Jurkat, Clone E6-1 (cell line): ENCODE results near the gene LCOR.
"Not testable (repeated sequence)": the region's sequence is repeated elsewhere in the genome, so short reads cannot be mapped to it uniquely, and the experiment has no call there.

ENCODE experiments used
- DNase-seq: peaks from one replicate; pipeline ENCODE4 v3.0.0-alpha.2; 2011; ENCODE audit warnings: low read depth, low spot score
- H3K4me3 ChIP-seq: 2 replicates; pipeline ENCODE4 v1.5.1; 2011; ENCODE audit warnings: mild to moderate bottlenecking, low read length, control low read depth, moderate library complexity

Gene LCOR

GRCh38 chr10:96919785-96920430 lies 87.8 kb downstream of the LCOR start:
- H3K4me3 ChIP-seq, result no peak overlapping the region
- no peak for DNase-seq

DNA sequence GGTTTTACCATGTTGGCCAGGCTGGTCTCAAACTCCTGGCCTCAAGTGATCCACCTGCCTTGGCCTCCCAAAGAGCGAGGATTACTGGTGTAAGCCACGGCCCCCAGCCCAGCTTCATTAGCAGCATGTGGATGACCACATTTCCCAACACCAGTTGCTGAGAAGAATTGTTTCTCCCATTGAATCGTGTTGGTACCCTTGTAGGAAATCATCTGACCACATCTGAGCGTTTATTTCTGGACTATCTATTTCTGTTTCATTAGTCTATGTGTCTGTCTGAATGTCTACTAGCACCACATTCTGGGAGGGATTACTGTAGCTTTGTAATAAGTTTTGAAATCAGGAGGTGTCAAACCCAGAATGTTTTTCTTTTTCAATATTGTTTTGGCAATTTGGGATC lies 89.6 kb downstream of the LCOR start:
- DNase-seq, result no peak
- no peak overlapping the region for H3K4me3 ChIP-seq

DNA sequence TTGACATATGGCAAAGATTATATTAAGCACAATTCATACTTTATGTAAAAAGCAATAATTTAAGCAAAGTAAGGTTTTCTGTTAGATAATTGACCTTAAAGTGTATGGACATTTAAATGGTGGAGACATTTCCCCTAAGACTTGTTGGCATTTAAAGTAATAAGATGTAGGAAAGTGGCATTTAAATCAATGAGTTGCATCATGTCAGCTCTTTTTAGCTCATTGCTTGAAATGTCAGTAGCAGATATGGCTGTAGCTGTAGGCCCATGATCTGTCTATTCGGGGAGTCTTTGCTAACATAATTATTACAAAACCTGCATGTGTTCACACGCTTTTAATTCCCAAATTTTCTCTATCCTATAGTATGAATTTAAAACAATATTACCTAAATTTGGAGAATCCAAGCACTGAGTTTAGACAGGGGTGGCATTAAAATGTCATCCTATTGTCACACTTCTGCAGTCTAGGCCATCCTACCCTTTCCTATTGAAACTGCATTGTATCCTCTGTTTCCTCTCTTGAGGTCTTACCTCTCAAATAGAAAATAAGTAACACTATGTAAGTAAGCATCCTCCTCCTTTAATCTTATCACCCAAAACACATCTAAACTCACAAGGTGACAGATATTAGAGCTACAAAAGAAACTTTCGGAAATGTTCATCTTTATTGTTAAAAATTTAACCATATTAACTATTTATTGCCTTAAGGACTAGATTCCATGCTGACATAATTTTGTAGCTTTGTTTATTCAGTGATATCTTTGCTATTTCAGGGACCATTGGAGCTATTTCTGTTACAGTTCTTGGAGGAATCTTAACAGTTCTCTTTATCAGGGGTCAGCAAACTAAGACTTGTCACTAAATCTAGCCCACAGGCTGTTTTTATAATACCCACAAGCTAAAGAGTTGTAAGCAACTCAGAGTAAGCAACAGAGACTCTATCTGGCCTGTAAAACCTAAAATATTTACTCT lies 91.2 kb downstream of the LCOR start:
- no peak overlapping the region for H3K4me3 ChIP-seq
- no peak for DNase-seq

- no peak for DNase-seq
- no peak overlapping the region for H3K4me3 ChIP-seq
Measured at GRCh38 chr10:96924861-96925260, 92.8 kb downstream of the LCOR start.

DNA sequence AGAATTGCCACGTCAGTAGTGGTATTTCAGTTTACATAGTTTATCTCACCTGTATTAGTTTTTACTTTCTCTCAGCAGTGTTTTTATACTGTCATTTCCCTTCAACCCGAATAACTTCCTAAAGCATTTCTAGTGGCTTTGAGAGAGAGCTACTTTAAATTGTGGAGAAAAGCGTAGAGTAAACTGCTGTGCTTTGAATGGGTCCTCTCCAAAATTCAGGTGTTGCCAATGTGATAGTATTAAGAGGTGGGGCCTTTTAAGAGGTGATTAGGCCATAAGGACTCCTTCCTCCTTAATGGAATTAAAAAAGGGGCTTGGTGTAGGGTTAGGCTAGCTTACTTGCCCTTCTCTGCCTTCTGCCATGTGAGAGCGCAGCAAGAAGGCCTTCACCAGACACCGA lies 98.4 kb downstream of the LCOR start:
- no peak overlapping the region for H3K4me3 ChIP-seq
- no peak for DNase-seq

- DNase-seq, result no peak
- H3K4me3 ChIP-seq, result no peak overlapping the region
Measured at GRCh38 chr10:96935148-96935547, 103.0 kb downstream of the LCOR start.

DNA sequence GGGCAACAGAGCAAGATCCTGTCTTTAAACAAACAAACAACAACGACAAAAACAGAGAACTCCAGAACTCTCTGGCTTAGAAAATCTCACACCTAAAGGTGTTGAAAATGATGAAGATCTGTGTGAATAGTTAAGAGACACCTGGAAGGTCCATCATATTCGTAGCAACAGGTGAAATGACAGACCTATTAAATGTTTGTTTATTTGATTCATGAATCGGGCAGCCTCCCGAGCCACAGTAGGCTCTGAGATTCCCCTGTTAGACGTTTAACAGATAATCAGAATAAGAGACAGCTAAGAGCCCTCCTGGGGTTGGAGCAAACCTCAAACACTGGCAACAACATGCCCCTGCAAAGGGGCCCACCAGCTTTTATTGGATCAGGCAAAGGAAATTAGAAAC lies 103.7 kb downstream of the LCOR start:
- no peak for DNase-seq
- H3K4me3 ChIP-seq, result no peak overlapping the region

- not testable (repeated sequence) for DNase-seq, H3K4me3 ChIP-seq
Measured at GRCh38 chr10:96943161-96943560, 111.1 kb downstream of the LCOR start.

- no peak overlapping the region for H3K4me3 ChIP-seq
- no peak for DNase-seq
Measured at GRCh38 chr10:96947036-96947435, 114.9 kb downstream of the LCOR start.

DNA sequence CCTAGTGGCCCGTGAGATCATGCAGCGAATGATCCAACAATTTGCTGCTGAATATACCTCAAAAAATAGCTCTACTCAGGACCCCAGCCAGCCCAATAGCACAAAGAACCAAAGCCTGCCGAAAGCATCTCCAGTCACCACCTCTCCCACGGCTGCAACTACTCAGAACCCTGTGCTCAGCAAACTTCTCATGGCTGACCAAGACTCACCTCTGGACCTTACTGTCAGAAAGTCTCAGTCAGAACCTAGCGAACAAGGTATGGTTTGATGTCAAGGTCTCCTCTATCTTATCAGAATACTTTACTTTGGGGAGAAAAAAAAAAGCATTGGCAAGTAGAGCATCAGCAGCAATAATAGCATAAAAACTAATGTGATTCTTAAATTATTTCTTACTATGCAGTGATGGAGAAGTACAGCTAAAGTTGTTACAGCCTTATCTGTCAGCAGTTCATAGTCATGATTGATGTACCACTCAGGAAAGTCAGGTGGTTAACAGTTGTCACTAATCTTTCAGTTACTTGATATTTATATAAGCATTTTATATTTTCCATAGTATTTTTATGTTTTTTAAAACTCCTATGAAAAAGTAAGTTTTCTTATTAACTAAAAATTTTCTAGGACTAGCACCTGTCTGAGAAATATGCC lies 117.1 kb downstream of the LCOR start:
- no peak for DNase-seq
- no peak overlapping the region for H3K4me3 ChIP-seq

- DNase-seq, result no peak
- H3K4me3 ChIP-seq, result no peak overlapping the region
Measured at GRCh38 chr10:96951954-96952353, 119.9 kb downstream of the LCOR start.

- H3K4me3 ChIP-seq, result no peak overlapping the region
- no peak for DNase-seq
Measured at GRCh38 chr10:96955794-96956193, 123.7 kb downstream of the LCOR start.

GRCh38 chr10:96958071-96958470 lies 126.0 kb downstream of the LCOR start:
- no peak for DNase-seq
- H3K4me3 ChIP-seq, result no peak overlapping the region

DNA sequence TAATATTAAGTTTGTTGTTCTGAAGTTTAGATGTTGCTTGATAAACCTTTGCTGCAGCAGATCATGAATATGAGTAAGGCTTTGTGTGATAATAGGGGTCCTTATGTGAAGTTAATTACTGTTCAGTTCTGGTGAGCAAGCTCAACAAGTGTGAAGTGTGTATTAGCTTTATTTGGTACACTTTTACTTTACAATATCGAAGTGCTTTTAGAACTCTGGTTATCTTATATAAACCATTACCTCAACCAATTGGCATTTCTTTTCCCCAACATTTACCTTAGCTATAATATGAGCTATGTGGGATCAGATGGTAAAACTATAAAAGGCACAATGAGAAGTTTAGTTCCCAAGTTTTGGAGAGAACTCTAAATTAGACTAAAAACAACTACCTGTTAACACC lies 127.6 kb downstream of the LCOR start:
- no peak overlapping the region for H3K4me3 ChIP-seq
- no peak for DNase-seq

DNA sequence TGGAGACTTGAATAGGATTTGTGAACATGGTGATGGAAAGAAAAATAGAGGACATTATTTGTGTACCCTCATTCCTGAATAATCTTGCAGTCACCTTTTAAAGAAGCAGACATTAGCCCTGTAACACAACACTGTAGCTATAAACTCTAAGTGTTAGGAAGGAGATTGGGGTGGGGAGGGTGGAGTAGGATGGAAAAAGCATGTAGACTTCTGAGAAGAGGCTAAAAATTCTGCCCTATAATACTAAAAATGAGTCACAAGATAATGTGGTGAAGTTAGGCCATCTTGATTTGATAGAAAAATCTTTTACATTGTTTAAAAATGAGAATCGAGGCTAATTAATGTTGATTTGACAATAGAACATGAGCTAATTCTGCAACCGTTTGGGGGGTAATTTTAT lies 128.8 kb downstream of the LCOR start:
- no peak for DNase-seq
- no peak overlapping the region for H3K4me3 ChIP-seq

DNA sequence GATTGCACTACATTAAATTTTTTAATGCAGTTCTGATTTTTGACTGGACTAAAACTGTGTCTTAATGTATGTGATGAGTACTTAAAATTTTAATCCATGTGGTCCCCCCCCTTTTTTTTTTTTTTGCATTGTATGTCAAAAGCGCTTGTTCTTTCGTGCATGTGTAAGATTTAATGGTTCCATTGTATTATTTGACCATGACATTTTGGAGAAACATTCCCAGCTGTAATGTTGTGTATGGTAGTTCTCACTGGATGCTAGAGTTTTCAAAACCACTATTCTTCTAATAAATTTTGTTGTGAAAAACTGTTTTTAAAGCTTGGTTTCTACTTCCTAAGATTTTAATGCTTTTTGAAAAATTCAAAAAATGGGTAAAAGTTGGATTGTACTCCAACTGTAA lies 132.0 kb downstream of the LCOR start:
- DNase-seq, result no peak
- no peak overlapping the region for H3K4me3 ChIP-seq

- no peak for DNase-seq
- no peak overlapping the region for H3K4me3 ChIP-seq
Measured at GRCh38 chr10:96967847-96968246, 135.7 kb downstream of the LCOR start.

DNA sequence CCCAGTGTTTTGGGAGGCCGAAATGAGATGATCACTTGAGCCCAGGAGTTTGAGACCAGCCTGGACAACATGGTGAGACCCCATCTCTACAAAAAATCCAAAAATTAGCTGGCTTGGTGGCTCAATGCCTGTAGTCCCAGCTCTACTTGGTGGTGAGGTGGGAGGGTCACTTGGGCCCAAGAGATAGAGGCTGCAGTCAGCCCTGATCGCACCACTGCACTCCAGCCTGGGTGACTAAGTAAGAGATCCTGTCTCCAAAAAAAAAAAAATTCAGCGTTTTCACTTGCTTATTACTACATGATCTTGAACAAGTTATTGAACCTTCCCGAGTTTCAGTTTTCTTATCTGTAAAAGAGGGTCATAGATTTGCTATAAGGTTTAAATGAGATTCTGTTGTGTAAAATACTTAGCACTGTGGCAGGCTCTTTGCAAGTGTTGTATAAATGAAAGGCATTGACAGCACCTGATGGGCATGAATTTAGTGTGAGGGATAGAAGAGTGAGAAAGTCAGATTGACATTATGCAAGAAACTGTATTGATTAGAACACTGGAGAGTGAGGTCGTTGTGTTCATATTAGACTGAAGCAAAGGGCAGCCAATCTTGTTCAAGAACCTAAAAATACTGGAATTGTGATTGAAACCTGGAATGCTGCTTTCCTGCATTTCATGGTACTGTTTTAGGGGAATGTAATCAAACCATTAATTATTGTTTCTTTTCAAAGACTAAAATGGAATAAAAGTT lies 136.8 kb downstream of the LCOR start:
- DNase-seq, result no peak
- no peak overlapping the region for H3K4me3 ChIP-seq

- H3K4me3 ChIP-seq, result no peak overlapping the region
- DNase-seq, result no peak
Measured at GRCh38 chr10:96971324-96971723, 139.2 kb downstream of the LCOR start.
